B cell (primary cell): ENCODE results near the gene KRT39.

Experiments used
- CTCF ChIP-seq: fragments of 200-600 bp; IDR thresholded peaks from one replicate; pipeline ENCODE4 v1.8.0; 2022; ENCODE audit warnings: antibody characterized with exemption, mild to moderate bottlenecking
- EZH2 ChIP-seq: IDR thresholded peaks from 2 replicates; pipeline ENCODE4 v1.6.1; 2012; ENCODE audit warnings: borderline replicate concordance, low read depth, mild to moderate bottlenecking, moderate library complexity, low read length; ENCODE audit not compliant: insufficient read depth, poor library complexity, severe bottlenecking

GRCh38 chr17:40974366-40974765 lies 7.6 kb upstream of the KRT39 start:
- peak; percentile 16 for TF ChIP-seq CTCF
- TF ChIP-seq EZH2: no peak
